Keratinocyte (primary cell): ENCODE data around the gene TMPRSS11E.

Experiments
- EZH2 ChIP-seq: IDR thresholded peaks from one replicate; pipeline ENCODE4 v1.6.1; 2012; ENCODE audit warnings: inconsistent platforms, mild to moderate bottlenecking, low read length, moderate library complexity
- TF ChIP-seq, protein P1 (sequence below), 3 experiments: IDR thresholded peaks in 1 of 3; conservative IDR thresholded peaks in 1 of 3; optimal IDR thresholded peaks in 1 of 3; 2 replicates in 2 of 3; 3 replicates in 1 of 3; pipeline versions ENCODE3 to v1.5.1; 2011; ENCODE audit warnings: low read length in 3 of 3, mild to moderate bottlenecking in 3 of 3, moderate library complexity in 2 of 3, control low read depth in 1 of 3, inconsistent platforms in 1 of 3; ENCODE audit not compliant: insufficient read depth in 2 of 3; ENCODE audit errors: extremely low read depth in 1 of 3

GRCh38 chr4:68404153-68404552 lies 43.1 kb upstream of the TMPRSS11E start:
- TF ChIP-seq, protein P1, sequence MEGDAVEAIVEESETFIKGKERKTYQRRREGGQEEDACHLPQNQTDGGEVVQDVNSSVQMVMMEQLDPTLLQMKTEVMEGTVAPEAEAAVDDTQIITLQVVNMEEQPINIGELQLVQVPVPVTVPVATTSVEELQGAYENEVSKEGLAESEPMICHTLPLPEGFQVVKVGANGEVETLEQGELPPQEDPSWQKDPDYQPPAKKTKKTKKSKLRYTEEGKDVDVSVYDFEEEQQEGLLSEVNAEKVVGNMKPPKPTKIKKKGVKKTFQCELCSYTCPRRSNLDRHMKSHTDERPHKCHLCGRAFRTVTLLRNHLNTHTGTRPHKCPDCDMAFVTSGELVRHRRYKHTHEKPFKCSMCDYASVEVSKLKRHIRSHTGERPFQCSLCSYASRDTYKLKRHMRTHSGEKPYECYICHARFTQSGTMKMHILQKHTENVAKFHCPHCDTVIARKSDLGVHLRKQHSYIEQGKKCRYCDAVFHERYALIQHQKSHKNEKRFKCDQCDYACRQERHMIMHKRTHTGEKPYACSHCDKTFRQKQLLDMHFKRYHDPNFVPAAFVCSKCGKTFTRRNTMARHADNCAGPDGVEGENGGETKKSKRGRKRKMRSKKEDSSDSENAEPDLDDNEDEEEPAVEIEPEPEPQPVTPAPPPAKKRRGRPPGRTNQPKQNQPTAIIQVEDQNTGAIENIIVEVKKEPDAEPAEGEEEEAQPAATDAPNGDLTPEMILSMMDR (optimal IDR thresholded peaks at IDR 0.05 in 1 of 3, IDR thresholded peaks at IDR 0.05 in 1 of 3, conservative IDR thresholded peaks at IDR 0.05 in 1 of 3; ENCODE audit: extremely low read depth in 1 of 3, insufficient read depth in 2 of 3, low read length in 3 of 3) = no peak
- no peak for TF ChIP-seq EZH2
